Gastroesophageal sphincter (tissue), 3 donors: ENCODE data around the gene TSPAN9.

Experiments
- CTCF ChIP-seq, 4 experiments: fragments of 200-600 bp in 2 of 4; fragments of 450-650 bp in 2 of 4; sonication (generic) in 1 of 4; IDR thresholded peaks; one replicate each; pipeline ENCODE4 v1.5.1; 2017 to 2019; ENCODE audit warnings: antibody characterized with exemption in 4 of 4, mild to moderate bottlenecking in 2 of 4, moderate library complexity in 2 of 4
- EP300 ChIP-seq: sonication (generic); formaldehyde crosslinking; IDR thresholded peaks from one replicate; pipeline ENCODE4 v1.6.1; 2017; ENCODE audit warnings: antibody characterized with exemption, mild to moderate bottlenecking
- POLR2A ChIP-seq, 2 donors: fragments of 450-650 bp; IDR thresholded peaks; one replicate each; pipeline ENCODE4 v1.6.1; 2017; ENCODE audit warnings: antibody characterized with exemption in 2 of 2, mild to moderate bottlenecking in 2 of 2, moderate library complexity in 1 of 2

- TF ChIP-seq CTCF (IDR thresholded peaks at IDR 0.05): no peak
- no peak for TF ChIP-seq POLR2A (IDR thresholded peaks at IDR 0.05)
- no peak for TF ChIP-seq EP300
Observed at GRCh38 chr12:3099146-3099545, 22.0 kb downstream of the TSPAN9 start.
